GM21717 (cell line): ENCODE results near the gene RPS24.

Experiments used
- ATAC-seq: cut with Tn5 transposase; IDR thresholded peaks from one replicate; pipeline ENCODE4 v1.9.1; 2021; ENCODE audit warnings: mild to moderate bottlenecking, moderate library complexity; ENCODE audit not compliant: unreplicated experiment

Gene RPS24

GRCh38 chr10:78025685-78026364 lies 7.8 kb upstream of the RPS24 start:
- ATAC-seq = no peak

GRCh38 chr10:78028438-78029268 lies 5.0 kb upstream of the RPS24 start:
- ATAC-seq = peak; percentile 5

GRCh38 chr10:78029269-78030226 lies 4.1 kb upstream of the RPS24 start, which contains the start of gene POLR3A:
TSS of gene POLR3A (minus strand) at chr10:78029515. CDS start at chr10:78029407, 108 bp downstream.
- peak; percentile 59 for ATAC-seq

- ATAC-seq = no peak
Observed at GRCh38 chr10:78033387-78033636, 351 bp upstream of the RPS24 start.

- no peak for ATAC-seq
Observed at GRCh38 chr10:78035025-78035424, 1.4 kb downstream of the RPS24 start.

GRCh38 chr10:78035437-78035836 lies 1.8 kb downstream of the RPS24 start:
- no peak for ATAC-seq

- no peak for ATAC-seq
Observed at GRCh38 chr10:78035933-78036583, 2.4 kb downstream of the RPS24 start.

GRCh38 chr10:78038105-78038504 lies 4.4 kb downstream of the RPS24 start:
- no peak for ATAC-seq

- ATAC-seq = no peak
Observed at GRCh38 chr10:78038791-78039547, 5.3 kb downstream of the RPS24 start.

- no peak for ATAC-seq
Observed at GRCh38 chr10:78039743-78040142, 6.1 kb downstream of the RPS24 start.

- no peak for ATAC-seq
Observed at GRCh38 chr10:78041170-78042057, 7.8 kb downstream of the RPS24 start.

- no peak for ATAC-seq
Observed at GRCh38 chr10:78042058-78042751, 8.5 kb downstream of the RPS24 start.

GRCh38 chr10:78042752-78043104 lies 9.1 kb downstream of the RPS24 start:
- no peak for ATAC-seq

- ATAC-seq = no peak
Observed at GRCh38 chr10:78044179-78044578, 10.5 kb downstream of the RPS24 start.

- ATAC-seq = no peak
Observed at GRCh38 chr10:78044699-78045098, 11.0 kb downstream of the RPS24 start.

GRCh38 chr10:78045237-78045636 lies 11.6 kb downstream of the RPS24 start:
- peak; percentile 75 for ATAC-seq

- no peak for ATAC-seq
Observed at GRCh38 chr10:78045856-78046255, 12.2 kb downstream of the RPS24 start.

GRCh38 chr10:78046711-78047269 lies 13.1 kb downstream of the RPS24 start:
- ATAC-seq = no peak
